NCI-H1092 treated with DMSO at 0.1 percent for 48 hours (cell line): ENCODE results near the gene ETV6.

ENCODE experiments used
- DNase-seq: peaks from one replicate; lab custom pipeline; 2025; lab: John Stamatoyannopoulos, UW

ETV6 gene

GRCh38 chr12:11741434-11742092 lies 92.1 kb downstream of the ETV6 start:
- no peak for DNase-seq

DNA sequence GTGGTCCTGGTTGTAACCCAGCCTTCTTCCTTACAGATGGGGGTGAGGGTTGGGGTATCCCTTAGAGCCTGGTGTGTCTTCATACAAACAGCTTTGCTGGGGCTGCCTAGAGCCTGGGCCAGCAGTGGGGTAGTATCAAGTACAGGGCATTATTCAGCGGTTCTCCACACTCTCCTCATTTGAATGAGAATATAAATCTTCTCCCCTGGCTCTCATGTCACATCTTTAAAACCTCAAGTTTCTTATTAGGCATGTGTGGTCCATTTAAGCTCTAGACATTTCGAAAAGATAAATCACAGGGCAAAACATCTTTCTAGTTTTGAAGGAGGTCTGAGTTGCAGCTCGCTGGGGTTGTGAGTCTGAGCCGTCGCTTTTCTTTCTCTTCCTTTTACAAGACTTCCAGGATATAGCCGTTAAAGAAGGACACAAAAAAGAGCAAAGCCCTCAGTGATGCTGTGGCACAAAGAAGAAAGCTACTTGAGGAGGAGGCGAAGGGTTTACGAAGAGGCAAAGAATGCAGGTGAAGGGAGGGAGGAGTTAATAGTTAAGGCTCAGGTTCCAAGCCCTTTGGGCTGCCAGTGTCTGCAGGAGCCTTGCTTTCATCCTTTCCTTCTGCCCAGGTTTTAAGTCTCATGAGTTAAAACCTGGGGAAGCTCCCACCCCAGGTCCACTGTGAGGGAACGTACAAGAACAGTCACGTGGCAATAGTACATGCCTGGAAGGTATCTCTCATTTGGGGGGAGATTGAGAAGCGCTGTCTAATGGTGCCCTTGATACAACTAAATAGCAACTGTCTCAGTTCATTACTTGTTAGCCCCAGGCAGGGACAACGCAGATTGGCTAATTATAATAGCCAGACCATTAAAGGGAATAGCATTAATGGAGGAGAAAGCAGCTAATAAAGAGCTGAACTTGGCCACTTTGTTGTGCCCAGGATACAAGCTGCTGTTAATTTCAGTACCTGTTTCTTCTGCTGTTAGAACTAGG lies 94.2 kb downstream of the ETV6 start:
- DNase-seq, result no peak

DNA sequence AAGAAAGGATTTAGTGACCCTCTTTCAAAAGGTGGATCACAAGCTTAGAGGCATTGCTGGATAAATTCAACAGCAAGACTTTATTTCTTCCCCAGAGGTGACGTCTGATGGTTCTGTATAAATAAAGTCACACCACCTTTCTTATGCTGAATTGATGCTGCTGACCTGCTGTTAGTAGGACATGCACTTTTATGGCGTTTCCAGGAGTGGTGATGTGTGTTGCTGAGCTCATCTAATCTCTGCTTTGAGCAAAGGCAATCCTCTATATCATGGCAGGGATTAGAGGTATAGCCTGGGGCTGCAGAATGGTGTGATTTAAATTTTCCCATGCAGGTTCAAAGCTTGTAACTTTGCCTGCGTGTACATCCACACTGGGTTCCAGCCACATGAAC lies 94.9 kb downstream of the ETV6 start:
- no peak for DNase-seq

DNA sequence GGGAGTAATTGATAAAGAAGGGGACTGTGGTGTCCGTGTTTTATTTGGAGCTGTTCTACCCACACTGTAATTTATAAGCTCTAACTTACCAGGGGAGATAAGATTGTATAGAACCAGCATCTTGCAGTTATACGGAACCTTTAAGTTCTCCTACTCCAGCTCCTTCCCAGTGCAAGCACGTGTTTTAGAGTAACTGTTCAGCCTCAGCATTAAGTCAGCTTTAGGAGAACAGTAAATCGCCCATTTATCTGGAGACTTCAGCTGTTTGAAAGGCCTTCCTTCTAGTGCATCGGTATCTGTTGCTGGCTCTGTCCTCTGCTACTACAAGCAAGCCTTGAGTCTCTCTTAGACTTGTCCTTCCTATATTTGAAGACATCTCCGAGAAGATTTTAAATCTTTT lies 95.6 kb downstream of the ETV6 start:
- DNase-seq, result no peak

DNA sequence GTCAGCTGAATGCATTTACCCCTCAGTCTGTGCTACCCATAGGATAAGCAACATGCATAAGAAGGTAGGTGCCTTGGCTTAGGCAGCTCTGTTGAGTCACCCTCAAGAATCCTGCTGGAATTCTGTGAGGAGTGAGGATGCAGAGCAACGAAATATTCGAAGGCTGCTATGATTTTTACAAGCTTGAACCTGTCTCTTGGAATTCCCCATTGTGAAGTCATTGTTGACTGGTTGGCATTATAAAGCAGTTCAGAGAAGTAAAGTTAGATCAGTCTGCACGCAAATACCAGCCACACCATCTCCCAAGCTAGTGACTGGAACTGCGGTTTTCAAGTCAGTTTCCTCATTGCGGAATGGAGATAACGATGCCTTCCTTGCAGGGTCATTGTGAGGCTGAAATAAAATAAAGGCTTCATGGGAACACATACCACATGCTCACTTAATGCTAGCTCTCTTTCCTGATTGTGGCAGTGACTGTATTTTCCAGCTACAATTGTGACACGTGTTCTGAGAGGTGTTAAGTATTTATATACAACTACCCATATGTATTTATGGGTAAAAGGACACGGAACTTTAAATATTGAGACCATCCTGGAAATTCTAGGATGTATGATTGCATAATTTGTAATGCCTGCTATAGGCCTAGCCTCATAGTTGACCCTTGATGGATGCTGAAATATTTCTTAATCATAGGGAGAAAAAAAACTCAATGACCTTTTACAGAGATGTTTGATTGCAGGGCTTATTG lies 96.7 kb downstream of the ETV6 start:
- DNase-seq, result no peak

DNA sequence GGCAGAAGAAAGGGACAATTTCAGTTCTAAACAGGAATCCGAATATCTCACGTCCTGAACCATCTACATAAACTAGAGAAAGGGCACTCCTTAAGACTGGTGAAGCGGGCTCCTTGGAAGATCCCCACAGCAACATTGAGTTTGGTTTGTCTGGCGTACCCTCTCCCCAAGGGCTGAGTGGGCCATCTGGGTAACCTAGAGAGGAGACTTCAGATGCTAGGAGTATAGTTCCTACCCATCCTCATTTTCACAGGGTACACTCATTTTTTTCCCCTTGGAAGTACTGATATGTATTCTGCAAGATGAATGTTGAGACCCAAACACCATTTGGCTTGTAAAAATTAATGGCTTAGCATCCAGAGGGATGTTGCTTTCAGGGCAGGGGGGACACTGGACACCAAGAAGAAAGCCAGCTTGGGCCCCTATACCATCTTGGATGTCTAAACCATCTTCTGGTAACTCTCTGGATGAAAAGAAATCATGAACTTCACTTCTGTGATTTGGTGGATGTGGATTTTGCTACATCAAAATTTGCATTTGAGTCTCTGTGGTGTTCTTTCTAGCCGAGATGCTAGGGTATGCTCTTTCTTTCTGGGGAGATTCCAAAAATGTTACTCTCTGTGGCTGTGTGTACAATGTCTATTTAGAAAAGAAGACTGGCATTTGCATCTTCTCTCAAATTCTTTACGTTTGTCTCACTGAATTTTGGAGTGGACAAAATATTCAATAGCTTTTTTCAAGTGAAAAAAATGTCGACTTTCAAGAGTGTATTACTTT lies 97.7 kb downstream of the ETV6 start:
- DNase-seq, result no peak

GRCh38 chr12:11747969-11748368 lies 98.5 kb downstream of the ETV6 start:
- no peak for DNase-seq

DNA sequence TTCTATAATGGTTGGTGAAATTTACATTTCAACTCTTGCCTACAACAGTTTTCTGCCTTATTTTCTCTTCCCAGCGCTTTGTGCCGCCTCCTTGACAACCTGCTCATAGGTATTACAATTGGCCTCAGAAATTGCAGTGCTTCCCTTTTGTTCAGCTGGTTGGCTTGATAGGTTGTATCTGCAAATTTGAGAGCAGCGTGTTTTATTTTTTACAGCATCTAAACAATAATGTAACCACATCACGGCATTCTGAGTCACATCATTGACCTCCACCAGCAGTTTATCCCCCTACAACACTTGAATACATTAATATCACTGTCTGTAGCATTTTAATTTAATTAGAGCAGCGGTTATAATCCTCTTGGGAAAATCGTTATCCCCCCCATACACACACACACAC lies 99.4 kb downstream of the ETV6 start:
- DNase-seq, result no peak

DNA sequence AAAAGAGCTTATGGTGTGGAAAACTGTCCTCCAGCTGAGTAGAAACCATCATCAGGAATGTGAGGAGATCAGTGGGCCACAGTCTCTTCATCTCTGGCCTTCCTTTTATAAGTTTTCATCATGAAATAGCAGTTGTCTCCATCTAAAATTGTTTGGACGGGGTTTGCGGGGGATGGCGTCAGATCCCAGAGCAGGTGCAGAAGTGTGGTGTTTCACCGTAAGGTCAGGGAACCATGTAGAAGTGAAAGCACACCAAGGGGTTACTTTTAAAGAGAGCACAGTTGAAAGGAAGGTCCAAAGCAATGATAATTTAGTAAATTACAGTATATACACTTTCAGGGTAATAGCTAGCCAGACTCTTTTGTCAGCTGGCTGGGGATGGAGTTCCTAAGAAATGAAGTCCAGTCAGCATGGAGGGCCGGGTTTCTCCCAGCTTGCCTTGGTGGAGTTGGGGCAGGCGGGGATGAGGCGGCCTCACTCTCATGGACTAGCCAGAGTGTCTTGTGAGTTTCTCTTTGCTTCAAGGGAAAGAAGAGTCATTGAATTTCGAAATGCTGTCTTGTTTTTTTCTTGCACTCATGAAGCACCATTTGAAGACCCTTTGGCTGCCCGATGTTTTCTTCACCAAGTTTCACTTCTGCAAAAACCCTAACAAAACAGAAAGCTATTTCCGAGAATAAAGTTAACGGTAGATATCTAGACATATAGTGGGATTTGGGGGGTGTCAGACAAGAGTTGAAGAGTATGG lies 100.6 kb downstream of the ETV6 start:
- DNase-seq, result no peak

GRCh38 chr12:11752403-11753149 lies 103.1 kb downstream of the ETV6 start:
- DNase-seq, result no peak

GRCh38 chr12:11753150-11753499 lies 103.7 kb downstream of the ETV6 start:
- DNase-seq, result no peak

GRCh38 chr12:11753826-11754225 lies 104.4 kb downstream of the ETV6 start:
- no peak for DNase-seq

- no peak for DNase-seq
These were observed 104.8 kb downstream of the ETV6 start for GRCh38 chr12:11754256-11754655.

DNA sequence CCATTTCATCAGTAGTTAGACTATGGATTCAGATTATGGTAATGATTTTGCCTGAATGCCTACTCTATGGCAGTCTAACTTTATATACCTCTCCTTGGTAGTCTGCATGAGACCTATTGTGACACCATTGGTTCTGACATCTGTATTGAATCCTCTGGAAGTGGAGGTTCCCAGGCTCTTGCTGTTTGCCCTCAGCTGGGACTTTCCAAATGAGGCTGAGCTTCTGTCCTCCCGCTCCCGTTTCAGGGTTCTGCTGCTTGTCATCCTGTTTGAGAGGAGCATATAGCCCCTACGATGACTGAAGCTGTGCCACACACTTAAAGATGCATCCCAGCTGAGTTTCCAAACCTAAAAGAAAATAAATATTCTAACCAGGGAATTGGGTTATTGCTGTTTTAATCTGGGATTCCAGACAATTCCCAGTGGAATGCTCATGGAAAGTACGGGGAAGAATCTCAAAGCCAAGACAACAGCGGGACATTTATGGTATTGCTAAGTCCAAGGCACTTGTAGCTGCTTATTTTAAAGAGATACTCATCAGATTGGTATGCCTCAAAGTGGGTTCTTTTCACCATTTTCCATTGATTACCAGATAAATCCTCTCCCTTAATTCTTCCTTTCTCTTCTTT lies 105.9 kb downstream of the ETV6 start:
- no peak for DNase-seq

- no peak for DNase-seq
These were observed 106.5 kb downstream of the ETV6 start for GRCh38 chr12:11756022-11756421.

- no peak for DNase-seq
These were observed 107.0 kb downstream of the ETV6 start for GRCh38 chr12:11756523-11756922.

- DNase-seq, result no peak
These were observed 107.6 kb downstream of the ETV6 start for GRCh38 chr12:11757095-11757494.

DNA sequence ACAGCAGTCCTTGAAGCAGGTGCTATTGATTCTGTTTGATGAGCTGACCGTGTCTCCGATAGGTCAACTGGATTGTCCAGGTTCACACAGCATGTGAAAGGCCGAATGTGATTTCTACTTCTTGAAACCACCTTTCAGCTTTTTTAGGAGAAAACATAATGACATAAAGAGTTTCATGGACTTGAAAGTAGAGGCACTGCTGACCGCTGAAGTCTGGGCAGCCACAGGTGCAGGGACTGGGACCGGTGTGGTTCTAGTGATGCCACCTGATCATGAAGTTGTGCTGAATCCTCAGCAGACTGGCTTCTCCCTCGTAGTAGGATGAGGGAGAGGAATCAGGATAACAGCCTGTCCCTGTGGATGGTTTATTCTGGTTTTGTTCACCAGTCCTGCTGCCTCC lies 108.1 kb downstream of the ETV6 start:
- DNase-seq, result no peak

- DNase-seq, result no peak
These were observed 108.6 kb downstream of the ETV6 start for GRCh38 chr12:11758087-11758486.
